ENCODE measurements around the gene RBM33. TPM values are rescaled to one million over a fixed set of nuclear protein-coding genes. Genes with fewer than 3 reads are reported as not detected.

Gene RBM33
- total and polyA plus RNA-seq, 9 of the 15 experiments (the other 6 are each of a cell fraction or from before 2014, with no cell fraction given): 4.4 to 80.7 (median 27.3) TPM

- H3K9me3 ChIP-seq (replicated peaks; ENCODE audit: control insufficient read depth, insufficient read depth, low read depth, low read length): no peaks in the 10 kb centered on the region
- peaks cover 58% of the 10 kb centered on the region for H3K79me2 ChIP-seq (ENCODE audit: control insufficient read depth, insufficient read depth, low read length)
- H2AFZ ChIP-seq (ENCODE audit: low read depth, low read length): no peak overlapping the region
- H3K27me3 ChIP-seq (ENCODE audit: control insufficient read depth in 2 of 2, insufficient read depth in 2 of 2, low read length in 2 of 2): no peaks in the 10 kb centered on the region
- no peak overlapping the region for H3K27ac ChIP-seq (ENCODE audit: extremely low read depth, low read depth, low read length)
- H3K9me1 ChIP-seq (ENCODE audit: control insufficient read depth, insufficient read depth, low read length): no peaks in the 10 kb centered on the region
- in situ Hi-C loops (cut with MboI): no loop called here
- BruUV-seq (replicated peaks): no TSS peak
- 88% methylated on average over 2 of the region's 2 CpGs for whole genome bisulfite sequencing (ENCODE audit: insufficient coverage, low coverage, missing lambda C conversion rate)
- peaks cover 92% of the 10 kb centered on the region for H3K36me3 ChIP-seq (ENCODE audit: control insufficient read depth, insufficient read depth, low read length)
- H3K4me3 ChIP-seq: no peak overlapping the region
- peaks cover 4% of the 10 kb centered on the region for H4K20me1 ChIP-seq (replicated peaks; ENCODE audit: control insufficient read depth, insufficient read depth, low read length)
- H3K4me2 ChIP-seq (ENCODE audit: insufficient read depth, low read length): no peak overlapping the region
- ATAC-seq: no peak
- H3K4me1 ChIP-seq (replicated peaks in 1 of 2; ENCODE audit: control insufficient read depth in 2 of 2, insufficient read depth in 2 of 2, low read length in 2 of 2): no peaks in the 10 kb centered on the region
- no peak overlapping the region for H3K9ac ChIP-seq (ENCODE audit: insufficient read depth in 1 of 2, low read depth in 2 of 2, low read length in 2 of 2)
- FAIRE-seq: no peak
- intact Hi-C loops (cut with micrococcal nuclease): no loop called here
- no peak for TF ChIP-seq PHF20 (IDR thresholded peaks at IDR 0.05; ENCODE audit: partially characterized antibody)
- no peak for DNase-seq (ENCODE audit: extremely low read depth in 1 of 4, low spot score in 3 of 4)
- ChIA-PET POLR2A (interaction anchor here (1.2 kb wide), 1 partner anchor 8 kb away, joined by 4 read pairs; no protein-coding TSS in a partner anchor), CTCF (ENCODE audit: low intra/inter-chr PET ratio) (no interaction called here)
These were observed 101.7 kb downstream of the RBM33 start for GRCh38 chr7:155746188-155746587.

- Histone ChIP-seq H3K27ac (ENCODE audit: extremely low read depth, low read depth, low read length) (no peak overlapping the region), H3K9ac (ENCODE audit: insufficient read depth in 1 of 2, low read depth in 2 of 2, low read length in 2 of 2) (no peak overlapping the region), H2AFZ (ENCODE audit: low read depth, low read length) (no peak overlapping the region), H4K20me1 (replicated peaks; ENCODE audit: control insufficient read depth, insufficient read depth, low read length) (peaks cover 4% of the 10 kb centered on the region), H3K4me2 (ENCODE audit: insufficient read depth, low read length) (no peak overlapping the region), H3K27me3 (ENCODE audit: control insufficient read depth in 2 of 2, insufficient read depth in 2 of 2, low read length in 2 of 2) (no peaks in the 10 kb centered on the region), H3K4me3 (no peak overlapping the region), H3K9me3 (replicated peaks; ENCODE audit: control insufficient read depth, insufficient read depth, low read depth, low read length) (no peaks in the 10 kb centered on the region), H3K4me1 (replicated peaks in 1 of 2; ENCODE audit: control insufficient read depth in 2 of 2, insufficient read depth in 2 of 2, low read length in 2 of 2) (no peaks in the 10 kb centered on the region), H3K36me3 (ENCODE audit: control insufficient read depth, insufficient read depth, low read length) (peaks cover 91% of the 10 kb centered on the region), H3K79me2 (ENCODE audit: control insufficient read depth, insufficient read depth, low read length) (peaks cover 68% of the 10 kb centered on the region), H3K9me1 (ENCODE audit: control insufficient read depth, insufficient read depth, low read length) (no peaks in the 10 kb centered on the region)
- BruUV-seq (replicated peaks): no TSS peak
- ChIA-PET CTCF (ENCODE audit: low intra/inter-chr PET ratio) (no interaction called here), POLR2A (interaction anchor here (0.6 to 1.6 kb wide), 2 partner anchors 16 to 118 kb away, joined by 3 to 5 read pairs; no protein-coding TSS in a partner anchor)
- in situ Hi-C loops (cut with MboI): no loop called here
- 97% methylated on average over 1 of the region's 1 CpG for WGBS (ENCODE audit: insufficient coverage, low coverage, missing lambda C conversion rate)
- no peak for ATAC-seq
- DNase-seq (ENCODE audit: extremely low read depth in 1 of 4, low spot score in 3 of 4): no peak
- intact Hi-C loops (cut with micrococcal nuclease): no loop called here
- FAIRE-seq: no peak
- TF ChIP-seq NONO (IDR thresholded peaks at IDR 0.05; ENCODE audit: low read depth in 2 of 2, low read length in 1 of 2) (no peak), ZNF398 (CRISPR knock-in tag; IDR thresholded peaks at IDR 0.05) (no peak), MBD1 (CRISPR knock-in tag; IDR thresholded peaks at IDR 0.05) (no peak), ASH1L (IDR thresholded peaks at IDR 0.05; ENCODE audit: borderline replicate concordance, low read depth, partially characterized antibody) (no peak), CHD4 (IDR thresholded peaks at IDR 0.05; ENCODE audit: insufficient read depth, insufficient replicate concordance, low read depth, low read length, poor library complexity, severe bottlenecking) (no peak), ZNF217 (CRISPR knock-in tag; IDR thresholded peaks at IDR 0.05) (no peak)
These were observed 102.7 kb downstream of the RBM33 start for GRCh38 chr7:155747209-155747608.

All from K562 (cell line).